ENCODE data around the gene TTC9C.
"Not testable (repeated sequence)": the region's sequence is repeated elsewhere in the genome, so short reads cannot be mapped to it uniquely, and the experiment has no call there.

Gene TTC9C

GRCh38 chr11:62710001-62710345 is 18.3 kb upstream of the TTC9C start:
- no peak for DNase-seq

DNA sequence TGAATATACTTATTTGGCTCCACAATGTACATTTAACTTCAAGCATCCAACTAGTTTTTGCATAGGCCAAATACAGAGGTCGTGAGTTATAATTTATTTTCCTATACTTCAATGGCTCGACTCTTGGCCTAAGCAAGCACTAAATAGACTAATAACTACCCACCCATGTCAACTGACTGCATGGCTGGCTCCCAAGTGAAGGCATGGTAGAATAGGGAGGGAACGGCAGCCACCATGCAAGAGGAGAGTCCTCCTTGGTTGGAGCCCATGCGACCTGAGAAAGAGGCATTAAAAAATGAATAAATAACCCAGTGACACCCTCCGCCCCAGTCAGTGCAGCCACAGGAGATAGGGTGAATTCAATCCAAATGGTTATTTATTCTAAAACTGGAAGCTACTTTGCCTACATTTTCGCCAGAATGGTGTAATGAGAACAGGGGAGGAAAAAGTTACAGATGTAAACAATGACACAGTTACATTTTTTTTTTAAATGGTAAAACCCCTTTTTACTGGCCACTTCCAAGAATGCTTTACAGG is 15.9 kb upstream of the TTC9C start:
- no peak for DNase-seq

DNA sequence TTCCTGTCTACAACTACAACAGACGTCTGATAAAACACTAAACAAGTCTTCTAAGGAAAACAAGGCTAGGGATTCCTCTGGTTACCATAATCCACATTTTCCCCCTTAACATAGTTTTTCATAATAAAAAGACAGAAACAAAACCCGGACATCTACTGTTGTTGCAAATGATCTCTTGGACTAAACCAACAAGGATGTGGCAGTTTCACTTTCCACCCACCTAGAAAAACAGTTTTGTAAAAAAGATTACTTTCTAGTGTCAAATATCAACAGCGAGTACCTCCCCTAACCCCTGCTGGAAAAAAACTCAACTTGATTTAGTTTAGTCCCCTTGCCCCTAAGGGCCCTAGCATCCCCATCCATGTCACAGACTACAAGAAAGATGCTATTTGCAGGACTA is 15.4 kb upstream of the TTC9C start:
- DNase-seq, result no peak

GRCh38 chr11:62713343-62713742 is 14.9 kb upstream of the TTC9C start:
- DNase-seq, result no peak

DNA sequence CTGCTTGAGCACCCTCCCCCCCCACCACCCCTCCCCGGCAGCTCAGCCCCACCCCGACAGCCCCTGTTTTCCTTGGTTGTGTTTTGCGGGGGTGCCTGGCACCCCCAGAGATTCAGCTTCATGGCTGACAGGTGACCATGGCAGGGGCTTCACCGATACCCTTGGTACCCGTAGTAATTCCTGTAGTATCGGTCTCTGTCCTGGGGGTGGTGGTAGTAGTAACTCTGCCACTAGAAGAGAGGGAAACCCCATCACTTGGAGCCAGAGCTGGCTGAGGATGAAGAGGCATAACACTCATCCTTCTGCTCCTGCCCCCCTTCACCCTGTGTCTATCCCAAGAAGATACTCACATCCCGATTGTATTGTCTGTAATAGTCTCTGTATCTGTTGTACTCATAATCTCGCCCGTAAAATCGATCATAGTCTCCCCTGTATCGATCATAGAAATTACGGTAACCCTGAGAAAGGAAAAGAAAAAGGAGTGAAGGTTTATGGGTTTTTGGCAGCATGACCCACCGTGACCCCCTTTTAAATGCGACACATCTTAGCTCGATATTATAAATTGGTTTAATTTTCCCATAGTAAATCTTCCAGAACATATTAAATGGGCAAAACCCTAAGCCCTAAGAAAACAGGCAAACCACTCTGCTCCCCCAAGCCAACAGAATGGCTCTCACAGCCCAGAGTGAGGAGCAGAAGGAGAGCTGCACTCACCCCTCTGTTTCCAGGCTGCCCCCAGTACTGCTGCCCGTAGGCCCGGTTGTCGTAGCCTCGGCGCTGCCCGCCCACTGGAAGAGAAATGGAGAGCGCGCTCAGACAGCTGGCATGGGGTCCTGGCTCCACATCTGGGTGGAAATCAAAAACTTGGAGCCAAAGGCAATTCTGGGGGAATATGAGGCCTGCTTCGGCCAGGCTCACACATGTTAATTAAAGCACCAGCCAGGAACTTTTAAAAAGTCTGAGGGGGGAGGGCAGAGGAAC is 12.8 kb upstream of the TTC9C start:
- DNase-seq, result no peak

DNA sequence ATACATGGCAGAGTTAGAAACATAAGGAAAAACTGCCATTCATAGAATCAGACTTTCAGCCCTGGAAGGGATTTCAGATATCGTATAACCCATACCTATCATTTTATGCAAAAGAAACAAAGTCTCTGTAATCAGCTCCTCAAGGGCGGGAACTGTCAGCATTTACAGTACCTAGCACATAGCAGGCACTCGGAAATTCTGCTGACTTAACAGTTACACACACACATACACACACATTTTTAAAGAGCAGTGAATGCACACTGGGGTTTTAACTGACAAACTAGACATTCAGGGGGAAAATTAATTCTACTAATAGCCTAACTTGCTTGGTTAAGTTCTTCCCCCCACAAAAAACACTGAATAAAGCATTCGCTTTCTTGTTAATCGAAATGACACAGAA is 12.1 kb upstream of the TTC9C start:
- DNase-seq, result no peak

DNA sequence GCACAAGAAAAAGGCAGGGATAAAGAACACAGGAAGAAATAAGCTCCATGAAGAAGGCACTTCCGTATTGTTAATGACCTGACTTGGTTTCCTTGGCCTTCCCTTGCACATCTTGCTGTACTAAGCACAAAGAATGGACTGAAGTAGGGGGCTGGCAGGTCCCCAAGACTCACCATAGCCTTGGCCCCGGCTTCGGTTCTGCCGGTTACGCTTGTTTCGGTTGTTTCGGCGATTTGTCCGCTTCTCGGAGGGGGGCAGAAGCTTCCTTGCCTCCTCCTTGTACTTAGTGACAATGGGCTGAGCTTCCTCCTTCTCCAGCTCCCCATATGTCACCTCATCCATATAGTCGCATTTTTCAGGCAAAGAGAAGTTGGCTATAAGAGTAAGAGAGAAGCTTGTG is 11.5 kb upstream of the TTC9C start:
- no peak for DNase-seq

DNA sequence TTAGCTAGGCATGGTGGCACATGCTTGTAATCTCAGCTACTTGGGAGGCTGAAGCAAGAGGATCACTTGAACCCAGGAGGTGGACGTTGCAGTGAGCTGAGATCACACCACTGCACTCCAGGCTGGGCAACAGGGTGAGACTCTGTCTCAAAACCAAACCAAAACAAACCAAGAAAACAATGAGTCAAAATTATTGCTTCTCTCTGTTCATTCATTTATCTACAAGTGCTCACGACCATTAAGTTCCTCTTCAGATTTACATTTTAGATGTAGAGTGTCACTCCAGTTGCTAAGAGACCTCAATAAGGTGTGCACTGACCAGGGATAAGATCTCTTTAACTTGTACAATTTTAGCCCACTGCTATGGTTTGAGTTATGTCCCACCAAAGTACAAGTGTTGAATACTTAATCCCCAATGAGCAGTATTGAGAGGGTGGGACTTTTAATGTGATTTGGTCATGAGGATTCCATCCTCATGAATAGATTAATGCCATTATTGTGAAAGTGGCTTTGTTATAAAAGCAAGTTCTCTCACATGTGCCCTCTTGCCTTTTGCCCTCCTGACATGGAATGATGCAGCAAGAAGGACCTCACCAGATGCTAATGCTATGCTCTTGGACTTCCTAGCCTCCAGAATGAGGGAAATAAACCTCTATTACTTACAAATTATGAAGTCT is 8.8 kb upstream of the TTC9C start:
- no peak for DNase-seq

DNA sequence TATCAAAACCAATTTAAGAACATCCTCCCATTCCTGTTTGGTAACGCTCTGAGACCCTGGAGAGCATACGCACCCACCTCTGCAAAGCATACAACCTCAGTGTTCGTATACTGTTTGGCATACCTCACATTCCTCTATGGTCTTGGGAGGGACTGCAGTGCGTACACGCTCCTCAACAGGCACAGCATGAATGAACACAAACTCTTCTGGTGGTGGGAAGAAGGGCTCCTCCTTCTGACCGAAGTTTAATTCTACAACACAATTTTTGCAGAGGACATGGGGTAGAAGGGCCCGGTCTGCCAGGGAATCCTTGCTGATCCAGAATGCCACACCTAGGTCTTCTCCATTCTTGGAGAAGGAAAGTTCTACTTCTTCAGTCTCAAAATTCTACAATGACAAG is 6.3 kb upstream of the TTC9C start:
- no peak for DNase-seq

- no peak for DNase-seq
Measured at GRCh38 chr11:62724171-62724570, 4.1 kb upstream of the TTC9C start.

- no peak for DNase-seq
Measured at GRCh38 chr11:62725646-62726045, 2.6 kb upstream of the TTC9C start.

GRCh38 chr11:62726156-62726914 is 2.0 kb upstream of the TTC9C start:
- DNase-seq, result no peak

DNA sequence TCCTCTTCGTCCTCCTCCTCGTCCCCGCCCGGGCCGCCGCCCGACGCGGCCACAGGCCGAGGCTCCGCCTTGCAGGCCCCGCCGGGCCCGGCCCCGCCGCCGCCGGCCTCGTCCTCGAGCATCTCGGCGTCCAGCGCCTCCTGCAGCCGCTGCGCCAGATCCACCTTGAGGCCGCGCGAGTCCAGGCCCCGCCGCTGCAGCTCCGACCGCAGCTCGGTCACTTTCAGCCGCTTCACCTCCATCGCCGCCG is 1.4 kb upstream of the TTC9C start:
- peak in 1 of 2 experiments; percentile 63 for DNase-seq

DNA sequence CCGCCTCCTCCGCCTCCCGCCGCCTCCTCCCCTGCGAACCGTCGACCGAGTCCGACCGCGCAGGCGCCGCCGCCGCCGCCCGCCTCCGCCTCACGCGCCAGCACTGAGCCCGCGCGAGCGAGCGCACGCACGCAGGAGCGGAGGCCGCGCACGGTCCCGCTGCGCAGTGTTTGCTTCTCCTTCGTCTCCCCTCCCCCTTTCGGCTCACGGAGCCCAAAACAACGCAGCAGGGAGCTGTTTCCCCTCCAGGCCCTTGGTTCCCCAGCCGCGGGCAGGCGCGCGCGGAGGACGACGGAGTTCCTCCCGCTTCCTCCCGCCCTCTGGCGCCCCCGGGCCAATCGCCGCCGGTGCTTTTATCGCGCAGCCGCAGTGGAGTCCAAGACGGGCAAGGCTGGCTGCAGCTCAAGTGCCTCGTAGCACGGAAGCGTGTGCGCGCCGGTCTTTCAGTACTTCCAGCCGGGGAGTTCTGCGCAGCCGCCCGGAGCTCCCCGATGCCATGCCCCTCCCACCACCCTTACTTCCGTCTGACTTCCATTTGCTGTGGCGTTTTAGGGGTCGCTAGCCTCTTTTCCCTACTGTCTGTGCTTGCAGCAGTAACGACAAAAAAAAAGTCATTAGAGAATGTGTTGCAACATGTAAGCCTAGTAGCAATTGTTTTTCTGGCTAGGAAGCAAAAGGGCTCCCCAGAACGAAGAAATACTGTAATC is 968 bp upstream of the TTC9C start, which contains the start of gene HNRNPUL2:
Gene HNRNPUL2, minus strand, starts transcription at position 293 of the 707 bp plus-strand sequence. CDS start 301 bp downstream, outside the sequence.
- peak; percentile 97 to 98 for DNase-seq

DNA sequence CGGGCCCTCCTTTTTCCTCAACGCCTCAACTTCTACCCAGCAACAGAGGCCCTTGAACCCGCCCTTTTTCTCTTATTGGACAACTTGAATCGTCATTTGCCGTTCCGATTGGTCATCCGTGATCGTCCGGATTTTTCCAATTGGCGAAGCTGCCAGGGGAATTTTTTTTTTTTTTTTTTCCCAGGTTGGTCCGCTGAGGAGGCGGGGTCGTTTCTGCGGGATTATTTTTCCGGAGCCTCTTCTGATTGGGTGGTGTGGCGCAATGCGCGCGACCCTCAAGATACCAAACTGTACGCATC is 465 bp upstream of the TTC9C start:
- peak; percentile 96 for DNase-seq

- DNase-seq, result not testable (repeated sequence)
Measured at GRCh38 chr11:62730076-62730475, 1.8 kb downstream of the TTC9C start.

- peak in 1 of 2 experiments; percentile 14 for DNase-seq
Measured at GRCh38 chr11:62732830-62733229, 4.5 kb downstream of the TTC9C start.

DNA sequence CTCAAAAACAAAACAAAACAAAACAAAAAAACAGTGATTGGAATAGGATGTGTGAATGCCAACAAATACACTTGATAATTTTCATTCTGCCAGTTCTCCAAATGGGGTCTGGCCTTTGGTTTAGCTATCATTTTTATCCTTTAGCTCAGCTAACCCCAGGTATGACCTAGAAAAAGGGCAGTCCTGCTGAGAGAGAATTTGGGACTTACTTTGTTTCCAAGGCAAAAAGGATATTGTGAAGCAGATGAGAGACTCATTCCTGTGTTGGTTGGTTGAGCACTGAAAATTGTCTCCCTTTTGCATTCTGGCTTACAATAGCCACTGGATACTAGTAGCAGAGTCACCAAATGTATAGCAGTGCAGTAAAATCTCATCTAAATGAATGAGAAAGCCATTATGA is 8.9 kb downstream of the TTC9C start:
- no peak for DNase-seq

GRCh38 chr11:62747475-62748160 is 19.3 kb downstream of the TTC9C start:
- no peak for DNase-seq

DNA sequence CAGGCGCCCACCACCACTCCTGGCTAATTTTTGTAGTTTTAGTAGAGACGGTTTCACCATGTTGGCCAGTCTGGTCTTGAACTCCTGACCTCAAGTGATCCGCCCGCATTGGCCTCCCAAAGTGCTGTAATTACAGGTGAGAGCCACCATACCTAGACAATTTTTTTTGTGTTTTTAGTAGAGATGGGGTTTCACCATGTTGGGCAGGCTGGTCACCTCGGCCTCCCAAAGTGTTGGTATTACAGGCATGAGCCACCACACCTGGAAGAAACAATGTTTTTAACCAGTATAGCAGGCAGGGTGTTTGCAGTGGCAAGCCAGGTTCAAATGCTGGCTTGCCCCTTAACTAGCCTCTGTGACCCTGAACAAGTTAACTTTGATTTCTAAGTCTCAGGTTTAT is 21.6 kb downstream of the TTC9C start:
- DNase-seq, result not testable (repeated sequence)

GRCh38 chr11:62752177-62752785 is 24.0 kb downstream of the TTC9C start:
- DNase-seq, result no peak

Data from SW 1271 (cell line).